ENCODE measurements around the gene PRMT1. TPM values are rescaled to one million over a fixed set of nuclear protein-coding genes. Genes with fewer than 3 reads are reported as not detected.
A peak's percentile ranks its signal among the peaks of the same experiment; 100 is the strongest.

The PRMT1 gene
- total and polyA plus RNA-seq, 2 of the 13 experiments (the other 11 are each of a cell fraction or from before 2014, with no cell fraction given): 324 to 374 TPM

- TF ChIP-seq THAP9 (CRISPR knock-in tag; IDR thresholded peaks at IDR 0.05; ENCODE audit: borderline replicate concordance) (no peak), SPEN (CRISPR knock-in tag; IDR thresholded peaks at IDR 0.05; ENCODE audit: low read depth) (peak; percentile 62; the same call in 1 of the 2 replicates), ZNF792 (CRISPR knock-in tag; IDR thresholded peaks at IDR 0.05) (peak; percentile 73; the same call in 1 of the 2 replicates), CHD2 (IDR thresholded peaks at IDR 0.05; ENCODE audit: low read depth, low read length) (no peak), IRF9 (CRISPR knock-in tag; IDR thresholded peaks at IDR 0.05; ENCODE audit: borderline replicate concordance) (no peak), TFAP4 (IDR thresholded peaks at IDR 0.05; ENCODE audit: borderline replicate concordance, low read depth) (peak; percentile 61; the same call in 1 of the 2 replicates), MBNL3 (CRISPR knock-in tag; conservative IDR thresholded peaks at IDR 0.05) (no peak), CAMTA2 (CRISPR knock-in tag; IDR thresholded peaks at IDR 0.05; ENCODE audit: borderline replicate concordance) (no peak), RCOR2 (CRISPR knock-in tag; IDR thresholded peaks at IDR 0.05) (no peak), CTCF (CRISPR knock-in tag; IDR thresholded peaks at IDR 0.05) (peak; percentile 95), FOXP1 (IDR thresholded peaks at IDR 0.05) (no peak), FOXP1 (CRISPR knock-in tag; IDR thresholded peaks at IDR 0.05) (no peak), SKI (IDR thresholded peaks at IDR 0.05; ENCODE audit: partially characterized antibody) (peak; percentile 55), ATF2 (CRISPR knock-in tag; IDR thresholded peaks at IDR 0.05) (0 out of 2 replicates have a peak, but pooled peaks have one; percentile 39), ZNF33A (CRISPR knock-in tag; IDR thresholded peaks at IDR 0.05; ENCODE audit: borderline replicate concordance) (no peak), ZNF33B (CRISPR knock-in tag; IDR thresholded peaks at IDR 0.05) (0 out of 2 replicates have a peak, but pooled peaks have one; percentile 62), TBP (CRISPR knock-in tag; IDR thresholded peaks at IDR 0.05) (peak; percentile 87; the same call in 1 of the 2 replicates), ZNF292 (CRISPR knock-in tag; IDR thresholded peaks at IDR 0.05; ENCODE audit: borderline replicate concordance, low read depth) (no peak), CHCHD3 (CRISPR knock-in tag; IDR thresholded peaks at IDR 0.05) (no peak), POLR2AphosphoS5 (IDR thresholded peaks at IDR 0.05; ENCODE audit: low read depth, low read length) (peak; percentile 53; the same call in 1 of the 2 replicates), EZH2 (conservative IDR thresholded peaks at IDR 0.05; ENCODE audit: low read depth, low read length) (no peak), ZNF674 (CRISPR knock-in tag; IDR thresholded peaks at IDR 0.05; ENCODE audit: low read depth) (no peak)
These were observed 4.7 kb upstream of the PRMT1 start (continued) for GRCh38 chr19:49672131-49672919.

Measured in HepG2 (cell line).